GM18511 (cell line): ENCODE results near the gene LECT2.

Source experiments
- ATAC-seq: cut with Tn5 transposase; IDR thresholded peaks from one replicate; pipeline ENCODE4 v1.9.1; 2021; ENCODE audit warnings: mild to moderate bottlenecking, moderate library complexity; ENCODE audit not compliant: unreplicated experiment

LECT2 gene

GRCh38 chr5:135942202-135942771 is 12.5 kb downstream of the LECT2 start:
- ATAC-seq: no peak

DNA sequence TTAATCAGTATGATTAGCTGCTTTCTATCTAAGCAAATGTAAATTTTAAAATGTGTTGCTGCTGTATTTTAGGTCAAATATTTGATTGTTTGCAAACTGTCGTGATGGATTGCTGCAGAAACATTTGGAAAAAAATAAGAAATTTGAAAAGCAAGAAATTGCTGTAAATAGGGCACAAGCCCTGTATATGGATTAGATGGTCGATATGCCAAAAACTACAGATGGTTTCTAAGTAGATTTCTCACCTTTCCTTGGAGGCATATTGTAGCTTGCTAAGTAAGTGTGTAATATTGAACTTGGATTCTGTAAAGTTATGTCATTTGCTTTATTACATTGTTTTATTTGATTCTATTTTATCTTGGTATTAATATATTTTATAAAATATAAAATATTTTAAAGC is 13.1 kb downstream of the LECT2 start:
- no peak for ATAC-seq

DNA sequence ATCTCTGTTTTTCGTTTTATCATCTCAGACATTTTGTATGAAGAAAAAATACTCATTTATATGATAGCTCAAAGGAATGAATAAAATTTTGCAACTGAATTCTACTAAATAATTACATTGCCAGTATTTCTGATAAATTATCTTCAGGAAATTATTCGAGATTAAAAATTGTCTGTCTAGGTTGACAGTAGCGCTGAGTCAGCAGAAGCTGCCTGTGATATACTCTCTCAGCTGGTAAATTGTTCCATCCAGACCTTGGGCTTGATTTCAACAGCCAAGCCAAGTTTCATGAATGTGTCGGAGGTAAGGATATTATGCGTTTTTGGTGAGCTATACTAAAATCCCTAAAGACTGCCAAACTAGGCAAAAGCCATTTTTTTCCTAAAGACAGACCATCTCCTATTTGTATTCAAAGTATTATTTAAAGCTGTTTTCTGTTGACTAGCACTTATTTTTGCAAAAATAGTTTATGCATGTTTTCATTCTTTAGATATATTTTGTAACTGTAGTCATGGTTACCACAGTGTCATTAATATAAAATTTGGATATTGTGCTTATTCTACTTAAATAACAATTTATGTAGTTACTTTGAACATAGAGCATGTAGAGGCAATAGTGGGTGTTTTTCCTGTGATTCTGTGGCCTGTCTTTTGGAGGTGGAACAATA is 17.4 kb downstream of the LECT2 start:
- ATAC-seq: no peak

- ATAC-seq: no peak
These were observed 19.8 kb downstream of the LECT2 start for GRCh38 chr5:135934939-135935338.

DNA sequence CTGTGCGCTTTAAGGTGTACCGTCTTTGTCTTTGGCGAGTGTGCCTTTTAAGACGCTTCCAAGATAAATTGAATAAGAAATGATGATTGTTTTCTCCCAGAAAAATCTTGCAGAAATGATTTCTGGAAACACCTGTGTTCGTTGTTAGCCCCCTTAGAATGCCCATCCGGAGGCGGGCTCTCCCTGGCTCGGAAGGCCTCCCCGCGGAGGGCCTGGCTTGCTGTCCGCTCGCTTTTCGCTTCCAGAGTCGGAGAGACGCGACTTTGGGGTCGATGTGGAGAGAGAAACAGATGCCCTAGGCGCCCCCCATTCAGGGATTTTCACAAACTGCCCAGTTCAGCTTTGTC is 23.9 kb downstream of the LECT2 start:
- ATAC-seq: no peak

DNA sequence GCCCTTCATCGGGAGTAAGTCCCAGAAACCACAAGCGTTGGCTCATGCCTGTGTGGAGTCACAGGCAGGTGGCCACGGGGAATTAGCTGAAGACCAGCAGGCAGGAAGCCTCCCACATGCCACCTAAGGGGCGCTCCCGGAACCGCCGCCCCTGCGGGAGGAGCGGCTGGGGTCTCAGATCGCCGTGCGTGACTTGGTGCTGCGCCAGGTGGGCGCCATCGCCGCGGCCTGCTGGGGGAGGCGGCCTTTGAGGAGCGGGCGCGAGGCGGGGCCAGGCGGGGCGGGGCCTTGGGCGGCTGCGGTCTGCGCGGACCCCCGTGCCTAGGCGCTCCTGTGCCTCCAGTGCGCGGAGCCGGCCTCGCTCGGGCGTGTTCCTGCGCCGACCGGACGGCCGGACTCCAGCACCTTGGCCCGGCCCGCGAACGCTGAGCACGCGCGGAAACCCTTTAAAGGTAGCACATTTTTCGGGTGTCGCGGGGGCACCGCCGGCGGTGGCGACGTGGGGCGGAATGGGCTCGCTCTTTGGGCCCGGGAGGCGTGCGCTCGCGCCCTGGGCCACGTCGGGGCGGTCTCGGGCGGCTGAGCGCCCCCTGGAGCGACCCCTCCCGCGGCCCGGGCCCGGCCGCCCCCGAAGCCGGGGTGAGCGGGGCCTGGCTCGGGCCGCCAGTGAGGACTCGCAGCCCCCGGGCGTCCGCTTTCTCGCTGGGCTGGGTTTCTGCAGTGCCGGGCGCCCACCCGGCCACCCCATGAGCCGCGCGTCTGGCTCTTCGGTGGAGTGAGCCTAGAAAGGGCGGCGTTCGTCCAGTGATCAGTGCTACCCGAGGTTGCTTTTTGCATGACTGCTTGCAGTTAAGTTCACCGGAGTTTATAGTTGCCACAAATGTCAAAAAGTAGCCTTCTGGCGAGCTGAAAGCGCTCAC is 24.5 kb downstream of the LECT2 start:
- no peak for ATAC-seq

DNA sequence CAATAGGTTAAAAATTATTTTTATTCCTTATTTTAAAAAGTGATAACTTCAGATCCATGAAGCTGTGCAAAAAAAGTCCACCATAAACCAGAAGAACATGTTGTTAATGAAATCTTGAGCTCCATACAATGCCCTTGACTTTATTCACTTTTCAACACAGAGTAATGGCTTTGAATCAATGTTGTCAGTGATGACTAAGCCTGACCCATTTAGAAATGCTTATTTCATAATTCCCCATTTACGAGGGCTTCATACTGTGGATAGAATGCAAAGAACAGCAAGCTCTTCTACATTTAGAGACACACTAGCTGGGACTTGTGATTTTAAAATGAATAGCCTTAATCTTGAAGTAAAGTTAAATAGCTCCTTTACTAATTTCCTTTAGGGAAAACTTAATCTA is 33.4 kb downstream of the LECT2 start:
- no peak for ATAC-seq

GRCh38 chr5:135920199-135920598 is 34.6 kb downstream of the LECT2 start:
- ATAC-seq: no peak

DNA sequence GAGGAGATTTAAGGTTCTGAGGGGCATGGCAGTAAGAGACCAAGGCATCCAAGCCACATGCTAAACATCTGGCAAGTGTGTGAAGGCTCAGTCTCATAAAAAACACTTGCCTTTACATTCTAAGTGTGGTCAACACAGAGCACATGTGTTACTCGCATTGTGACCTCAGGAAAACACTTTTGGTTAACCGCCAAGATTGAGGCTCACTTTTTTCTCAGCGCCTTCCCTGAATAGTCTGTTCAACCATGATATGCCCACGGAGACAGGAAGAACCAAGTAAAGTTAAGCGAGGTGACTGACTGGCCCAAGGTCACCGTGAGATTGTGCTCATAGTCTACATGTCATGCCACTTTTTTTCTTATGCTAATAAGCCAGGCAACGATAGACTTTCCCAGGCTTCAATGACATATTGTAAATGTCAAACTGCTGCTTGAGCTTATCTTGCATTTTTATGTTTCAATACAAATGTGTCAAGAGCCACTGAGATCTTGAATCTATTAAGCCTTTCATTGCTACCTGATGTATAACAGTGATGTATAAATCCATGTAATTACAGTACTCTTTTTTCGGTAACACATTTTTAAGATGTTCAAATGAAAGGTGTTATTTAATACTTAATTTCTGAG is 38.0 kb downstream of the LECT2 start:
- ATAC-seq: no peak

DNA sequence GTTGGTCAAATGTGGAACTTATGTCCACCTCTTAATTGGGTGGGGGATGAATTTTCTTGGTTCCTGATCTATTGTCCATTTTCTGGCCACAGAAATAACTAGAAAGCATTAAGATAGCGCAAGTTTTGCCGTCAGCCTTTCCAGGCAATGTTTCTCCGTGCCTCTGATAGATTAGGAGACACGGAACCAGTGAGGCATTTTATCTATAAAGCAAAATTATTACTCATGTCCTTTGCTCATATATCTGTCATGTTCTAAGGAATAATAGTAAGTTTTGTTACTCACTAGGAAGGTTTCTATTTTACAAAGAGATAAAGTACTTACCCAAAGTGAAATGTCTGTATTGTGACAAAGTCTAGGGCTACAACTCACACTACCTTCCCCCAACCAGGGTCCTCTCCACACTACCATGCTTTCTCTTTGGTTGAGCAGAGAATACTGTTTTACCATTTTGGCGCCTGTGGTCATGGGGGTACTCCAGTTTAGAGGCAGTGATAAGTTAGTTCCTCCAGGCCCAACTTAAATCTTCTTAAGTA is 39.2 kb downstream of the LECT2 start:
- no peak for ATAC-seq

GRCh38 chr5:135913713-135914626 is 40.8 kb downstream of the LECT2 start:
- ATAC-seq: no peak

- ATAC-seq: no peak
These were observed 49.6 kb downstream of the LECT2 start for GRCh38 chr5:135905144-135905543.

- ATAC-seq: no peak
These were observed 53.1 kb downstream of the LECT2 start for GRCh38 chr5:135901633-135902032.

- ATAC-seq: no peak
These were observed 54.5 kb downstream of the LECT2 start for GRCh38 chr5:135900276-135900675.

- ATAC-seq: no peak
These were observed 56.1 kb downstream of the LECT2 start for GRCh38 chr5:135898651-135899050.
